ENCODE measurements around the gene IFIT3.

DNA sequence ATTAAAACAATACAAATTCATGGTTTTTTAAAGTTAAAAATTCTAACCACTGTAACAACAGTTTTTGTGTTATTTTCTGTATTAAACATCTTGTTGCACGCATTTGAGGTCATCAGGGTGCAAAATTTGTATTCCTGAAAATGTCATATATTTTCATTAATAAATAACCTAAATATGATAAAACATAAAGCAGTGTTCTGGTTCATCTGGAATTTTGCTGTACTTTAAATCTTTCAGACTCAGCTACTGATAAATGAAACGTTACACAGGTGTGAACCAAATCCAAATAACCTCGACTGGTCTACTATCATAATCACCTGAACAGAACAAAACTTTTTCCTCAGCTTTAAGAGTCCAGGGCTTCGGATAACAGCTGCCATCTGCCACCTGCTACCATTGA is 19.1 kb upstream of the IFIT3 start:
- TF ChIP-seq EZH2 (IDR thresholded peaks at IDR 0.05; ENCODE audit: low read depth) = no peak
- TF ChIP-seq, protein P1, sequence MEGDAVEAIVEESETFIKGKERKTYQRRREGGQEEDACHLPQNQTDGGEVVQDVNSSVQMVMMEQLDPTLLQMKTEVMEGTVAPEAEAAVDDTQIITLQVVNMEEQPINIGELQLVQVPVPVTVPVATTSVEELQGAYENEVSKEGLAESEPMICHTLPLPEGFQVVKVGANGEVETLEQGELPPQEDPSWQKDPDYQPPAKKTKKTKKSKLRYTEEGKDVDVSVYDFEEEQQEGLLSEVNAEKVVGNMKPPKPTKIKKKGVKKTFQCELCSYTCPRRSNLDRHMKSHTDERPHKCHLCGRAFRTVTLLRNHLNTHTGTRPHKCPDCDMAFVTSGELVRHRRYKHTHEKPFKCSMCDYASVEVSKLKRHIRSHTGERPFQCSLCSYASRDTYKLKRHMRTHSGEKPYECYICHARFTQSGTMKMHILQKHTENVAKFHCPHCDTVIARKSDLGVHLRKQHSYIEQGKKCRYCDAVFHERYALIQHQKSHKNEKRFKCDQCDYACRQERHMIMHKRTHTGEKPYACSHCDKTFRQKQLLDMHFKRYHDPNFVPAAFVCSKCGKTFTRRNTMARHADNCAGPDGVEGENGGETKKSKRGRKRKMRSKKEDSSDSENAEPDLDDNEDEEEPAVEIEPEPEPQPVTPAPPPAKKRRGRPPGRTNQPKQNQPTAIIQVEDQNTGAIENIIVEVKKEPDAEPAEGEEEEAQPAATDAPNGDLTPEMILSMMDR (conservative IDR thresholded peaks at IDR 0.05) = no peak
